GM21825 (cell line): ENCODE measurements around the gene PRIM1.
"Not testable (repeated sequence)": the region's sequence is repeated elsewhere in the genome, so short reads cannot be mapped to it uniquely, and the experiment has no call there.

Source experiments
- ATAC-seq: cut with Tn5 transposase; IDR thresholded peaks from one replicate; pipeline ENCODE4 v1.9.1; 2021; ENCODE audit warnings: mild to moderate bottlenecking, moderate library complexity; ENCODE audit not compliant: unreplicated experiment

PRIM1 gene

GRCh38 chr12:56761812-56762211 is 9.7 kb upstream of the PRIM1 start:
- no peak for ATAC-seq

DNA sequence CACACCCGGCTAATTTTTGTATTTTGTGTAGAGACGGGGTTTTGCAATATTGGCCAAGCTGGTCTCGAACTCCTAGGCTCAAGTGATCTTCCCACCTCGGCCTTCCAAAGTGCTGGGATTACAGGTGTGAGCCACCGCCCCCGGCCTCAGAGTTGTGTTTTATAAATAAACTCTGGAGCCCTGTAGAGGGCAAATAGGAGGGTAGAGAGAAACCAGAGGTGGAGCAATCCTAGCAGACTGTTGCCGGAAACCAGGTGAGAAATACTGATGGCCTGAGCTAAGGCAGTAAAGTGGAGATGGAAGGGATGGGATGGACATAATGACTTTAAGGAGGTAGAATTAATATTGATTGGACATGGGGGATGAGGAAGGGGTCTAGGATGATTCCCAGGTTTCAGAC is 8.3 kb upstream of the PRIM1 start:
- ATAC-seq, result no peak

DNA sequence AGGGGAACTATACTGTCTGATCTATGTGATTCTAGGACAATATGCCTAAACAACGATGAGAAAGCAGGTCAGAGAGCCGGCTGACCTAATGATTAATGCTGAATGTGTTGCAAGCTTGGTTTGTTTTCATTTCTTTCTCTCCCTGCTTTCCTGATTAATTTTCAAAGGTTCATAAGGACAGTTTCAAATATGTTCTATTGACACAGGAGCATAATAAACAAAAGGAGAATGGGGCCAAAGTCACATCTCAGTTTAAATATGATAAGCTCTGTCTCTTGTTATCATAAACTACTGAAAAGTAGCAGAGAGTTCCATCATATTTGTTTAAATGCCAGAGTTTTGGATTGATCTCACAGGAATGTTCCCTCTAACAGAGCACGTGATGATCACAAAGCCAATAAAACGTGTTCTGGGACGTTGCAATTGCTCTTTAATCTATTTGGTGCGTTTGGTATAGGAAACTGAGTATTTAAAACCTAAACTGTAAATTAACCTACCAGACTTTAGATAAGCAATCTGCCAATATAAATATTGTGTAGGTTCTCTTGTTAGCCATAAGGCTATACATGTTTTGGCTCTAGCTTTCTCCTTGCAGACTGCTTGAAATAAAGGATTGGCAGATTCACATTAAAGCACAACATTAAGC is 7.3 kb upstream of the PRIM1 start:
- ATAC-seq, result no peak

- ATAC-seq, result no peak
Observed at GRCh38 chr12:56758728-56759262, 6.7 kb upstream of the PRIM1 start.

GRCh38 chr12:56757971-56758370 is 5.8 kb upstream of the PRIM1 start:
- not testable (repeated sequence) for ATAC-seq

- no peak for ATAC-seq
Observed at GRCh38 chr12:56753566-56753965, 1.4 kb upstream of the PRIM1 start.

- ATAC-seq, result not testable (repeated sequence)
Observed at GRCh38 chr12:56750596-56750995, 1.5 kb downstream of the PRIM1 start.

DNA sequence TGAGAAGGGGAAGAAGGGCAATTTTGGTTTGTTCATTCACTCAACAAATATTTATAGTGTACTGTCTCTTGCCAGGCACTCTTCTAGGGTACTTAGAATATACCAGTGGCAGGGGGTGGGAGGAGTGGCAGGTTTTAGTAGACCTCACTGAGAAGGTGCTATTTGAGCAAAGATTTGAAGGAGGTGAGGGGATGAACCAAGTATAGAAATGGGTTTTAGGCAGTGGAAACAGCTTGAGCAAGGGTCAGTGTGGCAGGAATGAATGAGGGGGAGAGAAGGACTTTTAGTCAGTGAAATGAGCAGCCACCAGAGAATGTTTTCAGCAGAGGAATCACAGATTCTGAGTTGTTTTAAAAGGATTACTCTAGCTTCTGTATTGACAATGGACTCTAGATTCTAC is 2.3 kb downstream of the PRIM1 start:
- ATAC-seq, result no peak

DNA sequence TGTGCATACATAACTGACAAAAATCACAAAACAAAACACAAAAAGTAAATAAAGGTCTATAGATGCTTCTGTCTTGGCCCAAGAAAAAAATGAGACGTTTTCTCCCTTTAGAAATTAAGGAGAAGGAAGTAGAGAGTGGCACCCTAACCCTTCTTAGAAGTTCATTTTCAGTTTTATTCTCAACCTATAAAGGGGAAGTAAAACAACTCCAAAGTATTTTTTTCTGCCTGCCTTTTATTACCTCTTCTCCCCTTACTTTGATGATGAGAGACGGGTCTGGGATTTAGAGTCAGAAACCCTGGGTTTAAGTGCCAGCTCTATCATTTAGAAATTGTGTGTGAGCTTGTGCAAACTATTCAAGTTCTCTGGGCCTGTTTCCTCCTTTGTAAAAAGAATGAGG is 2.8 kb downstream of the PRIM1 start:
- ATAC-seq, result no peak

DNA sequence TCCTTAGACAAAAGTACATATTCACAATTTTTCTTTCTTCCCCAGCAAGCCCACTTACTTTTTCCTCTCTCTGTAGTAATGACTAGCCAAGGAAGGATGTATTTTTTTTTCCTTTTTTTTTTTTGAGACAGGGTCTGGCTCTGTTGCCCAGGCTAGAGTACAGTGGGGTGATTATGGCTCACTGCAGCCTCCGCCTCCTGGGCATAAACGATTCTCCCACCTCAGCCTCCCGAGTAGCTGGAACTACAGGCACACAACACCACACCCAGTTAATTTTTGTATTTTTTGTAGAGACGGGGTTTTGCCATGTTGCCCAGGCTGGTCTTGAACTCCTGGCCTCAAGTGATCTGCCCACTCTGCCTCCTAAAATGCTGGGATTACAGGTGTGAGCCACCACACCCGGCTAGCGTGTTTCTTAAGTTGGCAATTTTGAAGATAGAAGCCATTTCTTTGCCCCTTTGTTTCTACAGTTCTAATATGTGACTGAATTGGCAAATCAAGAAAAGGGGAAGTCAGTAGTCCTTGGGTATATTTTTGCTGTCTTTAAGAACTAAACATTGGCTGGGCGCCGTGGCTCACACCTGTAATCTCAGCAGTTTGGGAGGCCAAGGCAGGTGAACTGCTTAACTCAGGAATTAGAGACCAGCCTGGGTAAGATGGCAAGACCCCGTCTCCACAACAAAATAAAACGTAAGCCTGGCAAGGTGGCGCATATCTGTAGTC is 23.8 kb downstream of the PRIM1 start:
- no peak for ATAC-seq

- ATAC-seq, result not testable (repeated sequence)
Observed at GRCh38 chr12:56726196-56726675, 25.9 kb downstream of the PRIM1 start.

GRCh38 chr12:56725723-56726102 is 26.4 kb downstream of the PRIM1 start:
- no peak for ATAC-seq

- ATAC-seq, result peak; percentile 96
Observed at GRCh38 chr12:56724972-56725722, 27.0 kb downstream of the PRIM1 start, which contains the start of gene NACA. Gene NACA (minus strand): TSS chr12:56725299. CDS start chr12:56724521, 778 bp downstream.

DNA sequence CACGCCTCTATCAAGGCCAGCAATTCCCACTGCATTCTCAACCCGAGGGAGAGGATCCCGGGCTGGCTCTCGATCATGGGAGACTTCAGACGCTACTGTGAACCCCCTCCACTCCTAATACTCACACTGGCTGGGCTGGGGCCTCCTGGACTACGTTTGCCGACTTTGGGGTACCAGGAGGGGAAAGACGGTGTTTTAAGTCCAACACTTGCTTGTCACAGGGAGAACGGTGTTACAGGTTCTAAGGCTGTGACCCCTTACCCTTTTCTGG is 27.5 kb downstream of the PRIM1 start:
- no peak for ATAC-seq

DNA sequence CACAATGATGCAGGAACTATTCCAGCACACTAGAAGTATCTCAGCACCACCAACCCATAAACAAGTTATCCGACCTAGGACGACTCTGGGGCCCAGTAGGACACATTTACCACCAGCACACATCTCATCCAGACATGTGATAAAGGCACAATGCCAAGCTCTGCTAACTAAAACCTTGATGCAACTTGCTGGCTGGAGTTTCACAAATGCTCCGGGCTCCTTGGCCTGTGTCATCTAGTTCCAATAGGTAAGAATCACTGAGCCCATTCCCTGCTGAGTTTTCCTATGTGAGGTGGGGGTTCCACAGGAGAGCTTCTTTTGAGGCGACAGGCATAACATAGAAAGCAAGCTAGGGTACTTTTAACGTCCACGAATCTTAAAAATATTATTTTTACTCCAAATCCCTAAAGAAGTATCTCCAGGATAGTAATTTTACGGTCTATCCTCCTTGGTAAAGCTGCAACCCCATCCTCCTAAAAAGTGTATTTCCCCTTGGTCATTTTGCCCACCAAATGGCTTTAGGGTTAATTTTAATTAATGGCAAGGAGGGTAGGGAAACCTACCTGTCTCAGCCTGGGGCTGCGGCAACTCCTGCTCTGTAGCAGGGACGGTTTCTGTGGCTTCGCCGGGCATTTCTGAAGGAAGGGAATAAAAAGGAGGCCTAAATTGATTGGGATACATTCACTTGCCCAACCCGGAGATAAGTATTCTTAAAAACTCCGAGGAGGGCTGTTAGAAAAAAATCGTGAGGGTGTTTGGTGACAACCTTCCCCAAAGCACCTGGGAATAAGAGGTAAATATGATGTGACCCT is 28.0 kb downstream of the PRIM1 start:
- no peak for ATAC-seq

DNA sequence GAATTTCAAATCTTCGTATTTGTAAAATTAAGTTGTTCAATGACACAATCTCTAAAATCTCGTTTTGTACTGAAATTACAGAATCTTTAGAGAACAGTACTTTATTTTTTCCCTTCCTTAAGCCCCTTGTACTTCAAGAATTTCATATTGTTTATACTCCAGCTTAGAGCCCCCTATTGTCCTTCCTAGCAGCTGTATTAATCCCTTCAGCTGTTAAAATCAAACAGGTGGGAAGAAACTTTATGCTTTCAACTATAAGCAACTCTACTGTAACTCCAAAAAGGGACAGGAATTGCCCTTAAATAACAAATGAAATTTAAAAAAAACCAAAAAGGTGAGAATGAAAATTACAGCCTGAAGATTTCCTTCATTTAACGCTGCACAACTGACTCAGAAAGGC is 28.8 kb downstream of the PRIM1 start:
- no peak for ATAC-seq

GRCh38 chr12:56722832-56723231 is 29.3 kb downstream of the PRIM1 start:
- ATAC-seq, result no peak

DNA sequence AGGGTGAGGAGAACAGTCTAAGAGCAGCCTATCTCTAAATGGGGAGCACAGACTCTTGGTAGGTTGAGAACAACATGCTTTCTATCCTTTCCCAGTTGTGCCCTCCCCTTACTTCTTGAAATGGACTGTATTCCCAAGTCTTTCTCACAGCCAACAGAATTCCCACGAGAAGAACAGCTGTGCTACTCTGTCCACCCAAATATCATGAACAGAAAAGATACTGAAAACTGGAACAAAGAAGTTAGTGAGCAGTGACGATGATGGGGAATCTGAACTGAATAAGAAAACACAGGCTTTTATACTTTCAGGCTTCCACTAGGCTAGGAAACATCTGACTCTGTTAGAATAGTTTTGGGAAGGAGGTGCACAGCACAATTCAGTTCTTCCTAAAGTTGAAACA is 30.4 kb downstream of the PRIM1 start:
- ATAC-seq, result no peak

DNA sequence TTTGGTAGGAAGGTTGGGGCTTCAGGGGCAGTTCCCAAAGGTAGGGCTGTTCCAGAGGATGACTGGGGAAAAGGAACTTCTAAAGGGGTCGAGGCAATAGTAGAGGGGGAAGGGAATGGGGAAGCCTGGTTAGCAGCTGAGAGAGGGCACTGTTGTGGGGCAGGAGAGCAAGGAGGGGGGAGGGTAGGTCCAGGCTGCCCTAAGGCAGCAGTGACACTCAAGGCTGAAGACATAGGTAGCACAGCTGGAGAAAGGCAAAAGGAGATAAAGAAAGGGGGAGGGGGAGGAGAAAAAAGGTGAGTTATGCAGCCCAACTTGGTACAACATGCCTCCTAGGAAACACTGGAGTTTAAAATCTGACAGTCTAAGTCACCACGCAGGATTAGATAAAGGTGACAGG is 30.9 kb downstream of the PRIM1 start:
- no peak for ATAC-seq

GRCh38 chr12:56720731-56721151 is 31.4 kb downstream of the PRIM1 start:
- ATAC-seq, result no peak

DNA sequence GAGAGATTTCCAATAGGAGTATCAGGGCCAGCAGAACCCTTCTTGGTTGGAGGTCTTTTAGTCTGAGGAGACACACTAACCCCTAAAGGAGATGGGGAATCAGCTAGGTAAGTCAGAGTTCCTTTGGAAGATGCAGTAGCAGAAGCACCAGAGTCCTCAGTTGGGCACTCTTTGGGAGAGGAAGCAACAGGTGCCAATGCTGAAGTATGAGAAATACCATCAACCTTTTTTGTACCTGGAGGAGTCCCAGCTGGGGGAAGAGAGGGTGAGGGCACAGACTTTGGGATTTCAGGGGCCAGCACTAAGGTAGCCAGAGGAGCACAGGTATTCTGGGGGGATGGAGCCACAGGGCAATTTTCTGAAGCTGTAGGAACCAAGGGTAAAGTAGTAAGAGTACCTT is 33.1 kb downstream of the PRIM1 start:
- ATAC-seq, result no peak
